Measurements from ENCODE around the gene PAK6. TPM values are rescaled to one million over a fixed set of nuclear protein-coding genes. Genes with fewer than 3 reads are reported as not detected.

Gene PAK6
- total and polyA plus RNA-seq, 4 experiments from 2014 or later = 0.53 to 1.7 (median 0.67) TPM; not detected in 1

- Mint-ChIP-seq H3K27me3 (peaks cover 0 to 3% of the 10 kb centered on the region in 2 donors), H3K36me3 (no peaks in the 10 kb centered on the region), H3K4me3 (peak overlapping the region in 6 of 8 donors; percentile 4 to 55 (median 34)), H3K27ac (peak overlapping the region in 5 of 7 donors; percentile 8 to 80 (median 66)), H3K9me3 (no peaks in the 10 kb centered on the region), H3K4me1 (peaks cover 16 to 28% (median 21%) of the 10 kb centered on the region in 4 donors)
- Histone ChIP-seq H3K9me3 (ENCODE audit: control insufficient read depth in 1 of 2, low read length in 2 of 2) (no peaks in the 10 kb centered on the region), H3K27ac (ENCODE audit: low read depth, low read length) (no peak overlapping the region), H3K27me3 (ENCODE audit: insufficient read depth, low read length) (no peaks in the 10 kb centered on the region), H3K4me1 (ENCODE audit: insufficient read depth, low read length) (peaks cover 24% of the 10 kb centered on the region), H3K36me3 (ENCODE audit: insufficient read depth, low read length) (no peaks in the 10 kb centered on the region), H3K4me3 (ENCODE audit: low read length in 2 of 2) (no peak overlapping the region)
- ChIA-PET CTCF (ENCODE audit: partially characterized antibody) (interaction anchor here (0.6 to 23.8 kb wide), 5 partner anchors 9 to 83 kb away, joined by 5 to 634 read pairs (median 94); partner anchors contain the start of genes ANKRD63, CCDC9B and INAFM2), POLR2A (ENCODE audit: partially characterized antibody) (interaction anchor here (0.6 to 1.9 kb wide), 3 partner anchors 8 to 42 kb away, joined by 3 to 9 read pairs (median 3); partner anchors contain the start of gene INAFM2)
- DNase-seq = peak; percentile 41 to 66 (median 45)
- intact Hi-C loops (cut with micrococcal nuclease) = no loop called here
Measured at GRCh38 chr15:40313531-40314398, 74.9 kb downstream of the PAK6 start.

GRCh38 chr15:40314723-40315276 is 75.9 kb downstream of the PAK6 start:
- no peak overlapping the region for H3K27ac ChIP-seq (ENCODE audit: low read depth, low read length)
- intact Hi-C loops (cut with micrococcal nuclease) = no loop called here
- no peak overlapping the region for H3K4me3 Mint-ChIP-seq
- CTCF ChIA-PET (ENCODE audit: partially characterized antibody) = interaction anchor here (0.9 to 23.8 kb wide), 6 partner anchors 8 to 86 kb away, joined by 3 to 634 read pairs (median 10); partner anchors contain the start of genes CCDC9B and INAFM2
- H3K27ac Mint-ChIP-seq = no peak overlapping the region
- H3K27me3 Mint-ChIP-seq = peaks cover 2 to 3% of the 10 kb centered on the region in 2 donors
- H3K4me3 ChIP-seq (ENCODE audit: low read length in 2 of 2) = no peak overlapping the region
- no peaks in the 10 kb centered on the region for H3K9me3 Mint-ChIP-seq
- H3K27me3 ChIP-seq (ENCODE audit: insufficient read depth, low read length) = no peaks in the 10 kb centered on the region
- no peaks in the 10 kb centered on the region for H3K36me3 ChIP-seq (ENCODE audit: insufficient read depth, low read length)
- no peaks in the 10 kb centered on the region for H3K36me3 Mint-ChIP-seq
- peaks cover 14% of the 10 kb centered on the region for H3K4me1 ChIP-seq (ENCODE audit: insufficient read depth, low read length)
- H3K4me1 Mint-ChIP-seq = peaks cover 7 to 18% (median 12%) of the 10 kb centered on the region in 4 donors
- POLR2A ChIA-PET (ENCODE audit: partially characterized antibody) = interaction anchor here (0.9 to 1.9 kb wide), 3 partner anchors 8 to 68 kb away, joined by 3 to 9 read pairs (median 3); partner anchors contain the start of genes INAFM2 and KNSTRN
- no peaks in the 10 kb centered on the region for H3K9me3 ChIP-seq (ENCODE audit: control insufficient read depth in 1 of 2, low read length in 2 of 2)
- no peak for DNase-seq

- peaks cover 3 to 7% of the 10 kb centered on the region in 2 donors for H3K27me3 Mint-ChIP-seq
- no peaks in the 10 kb centered on the region for H3K36me3 ChIP-seq (ENCODE audit: insufficient read depth, low read length)
- H3K9me3 ChIP-seq (ENCODE audit: control insufficient read depth in 1 of 2, low read length in 2 of 2) = no peaks in the 10 kb centered on the region
- H3K4me1 Mint-ChIP-seq = peaks cover 11 to 23% (median 16%) of the 10 kb centered on the region in 4 donors
- CTCF ChIA-PET (ENCODE audit: partially characterized antibody) = interaction anchor here (1.5 to 23.8 kb wide), 4 partner anchors 9 to 41 kb away, joined by 3 to 634 read pairs (median 222); partner anchors contain the start of genes CCDC9B and PLCB2
- H3K27ac ChIP-seq (ENCODE audit: low read depth, low read length) = no peak overlapping the region
- no peak overlapping the region for H3K4me3 Mint-ChIP-seq
- intact Hi-C loops (cut with micrococcal nuclease) = no loop called here
- no peak for DNase-seq
- H3K36me3 Mint-ChIP-seq = no peaks in the 10 kb centered on the region
- H3K4me3 ChIP-seq (ENCODE audit: low read length in 2 of 2) = no peak overlapping the region
- POLR2A ChIA-PET (ENCODE audit: partially characterized antibody) = interaction anchor here (0.6 to 8.8 kb wide), 2 partner anchors 9 to 1017 kb away, joined by 3 to 90 read pairs; partner anchors contain the start of gene PLCB2
- H3K27me3 ChIP-seq (ENCODE audit: insufficient read depth, low read length) = no peaks in the 10 kb centered on the region
- peaks cover 9% of the 10 kb centered on the region for H3K4me1 ChIP-seq (ENCODE audit: insufficient read depth, low read length)
- H3K27ac Mint-ChIP-seq = no peak overlapping the region
- no peaks in the 10 kb centered on the region for H3K9me3 Mint-ChIP-seq
Measured at GRCh38 chr15:40316931-40317330, 78.1 kb downstream of the PAK6 start.

- Mint-ChIP-seq H3K27me3 (peaks cover 3 to 7% of the 10 kb centered on the region in 2 donors), H3K4me3 (no peak overlapping the region), H3K27ac (no peak overlapping the region), H3K4me1 (peaks cover 12 to 29% (median 19%) of the 10 kb centered on the region in 4 donors), H3K9me3 (no peaks in the 10 kb centered on the region), H3K36me3 (no peaks in the 10 kb centered on the region)
- Histone ChIP-seq H3K4me1 (ENCODE audit: insufficient read depth, low read length) (peaks cover 12% of the 10 kb centered on the region), H3K9me3 (ENCODE audit: control insufficient read depth in 1 of 2, low read length in 2 of 2) (no peaks in the 10 kb centered on the region), H3K4me3 (ENCODE audit: low read length in 2 of 2) (no peak overlapping the region), H3K36me3 (ENCODE audit: insufficient read depth, low read length) (no peaks in the 10 kb centered on the region), H3K27me3 (ENCODE audit: insufficient read depth, low read length) (no peaks in the 10 kb centered on the region), H3K27ac (ENCODE audit: low read depth, low read length) (no peak overlapping the region)
- DNase-seq = no peak
- intact Hi-C loops (cut with micrococcal nuclease) = no loop called here
- ChIA-PET POLR2A (ENCODE audit: partially characterized antibody) (interaction anchor here (0.6 to 8.8 kb wide), 2 partner anchors 9 to 1016 kb away, joined by 3 to 90 read pairs; partner anchors contain the start of gene PLCB2), CTCF (ENCODE audit: partially characterized antibody) (interaction anchor here (1.5 to 23.8 kb wide), 4 partner anchors 10 to 41 kb away, joined by 3 to 634 read pairs (median 222); partner anchors contain the start of genes CCDC9B and PLCB2)
Measured at GRCh38 chr15:40317580-40317979, 78.7 kb downstream of the PAK6 start.

GRCh38 chr15:40320409-40320808 is 81.5 kb downstream of the PAK6 start:
- H3K9me3 Mint-ChIP-seq = no peaks in the 10 kb centered on the region
- H3K9me3 ChIP-seq (ENCODE audit: control insufficient read depth in 1 of 2, low read length in 2 of 2) = no peaks in the 10 kb centered on the region
- no peaks in the 10 kb centered on the region for H3K27me3 ChIP-seq (ENCODE audit: insufficient read depth, low read length)
- peaks cover 20% of the 10 kb centered on the region for H3K4me1 ChIP-seq (ENCODE audit: insufficient read depth, low read length)
- H3K27ac Mint-ChIP-seq = peak overlapping the region in 1 of 7 donors; percentile 34
- no peak overlapping the region for H3K27ac ChIP-seq (ENCODE audit: low read depth, low read length)
- intact Hi-C loops (cut with micrococcal nuclease) = loop anchor here (5.0 kb wide), 3 partner anchors 38 to 912 kb away; partner anchors contain the start of genes ANKRD63, CHP1, DNAJC17 and EXD1
- no peak for DNase-seq
- H3K4me3 ChIP-seq (ENCODE audit: low read length in 2 of 2) = no peak overlapping the region
- H3K4me3 Mint-ChIP-seq = no peak overlapping the region
- CTCF ChIA-PET (ENCODE audit: partially characterized antibody) = interaction anchor here (1.1 to 23.8 kb wide), 7 partner anchors 12 to 149 kb away, joined by 3 to 634 read pairs (median 20); partner anchors contain the start of genes CCDC9B and PLCB2
- H3K36me3 Mint-ChIP-seq = no peaks in the 10 kb centered on the region
- peaks cover 14 to 34% (median 19%) of the 10 kb centered on the region in 4 donors for H3K4me1 Mint-ChIP-seq
- H3K36me3 ChIP-seq (ENCODE audit: insufficient read depth, low read length) = no peaks in the 10 kb centered on the region
- POLR2A ChIA-PET (ENCODE audit: partially characterized antibody) = interaction anchor here (1.1 to 8.8 kb wide), 4 partner anchors 12 to 18 kb away, joined by 4 to 90 read pairs (median 6); partner anchors contain the start of gene PLCB2
- H3K27me3 Mint-ChIP-seq = peaks cover 3 to 7% of the 10 kb centered on the region in 2 donors

GRCh38 chr15:40320931-40321371 is 82.1 kb downstream of the PAK6 start:
- ChIA-PET POLR2A (ENCODE audit: partially characterized antibody) (interaction anchor here (1.1 to 8.8 kb wide), 3 partner anchors 13 to 19 kb away, joined by 4 to 90 read pairs (median 5); partner anchors contain the start of gene PLCB2), CTCF (ENCODE audit: partially characterized antibody) (interaction anchor here (0.7 to 23.8 kb wide), 12 partner anchors 12 to 312 kb away, joined by 3 to 634 read pairs (median 4); partner anchors contain the start of genes CCDC9B and PLCB2)
- peak; percentile 64 to 72 (median 70) for DNase-seq
- Histone ChIP-seq H3K27me3 (ENCODE audit: insufficient read depth, low read length) (no peaks in the 10 kb centered on the region), H3K9me3 (ENCODE audit: control insufficient read depth in 1 of 2, low read length in 2 of 2) (no peaks in the 10 kb centered on the region), H3K4me3 (ENCODE audit: low read length in 2 of 2) (no peak overlapping the region), H3K36me3 (ENCODE audit: insufficient read depth, low read length) (no peaks in the 10 kb centered on the region), H3K27ac (ENCODE audit: low read depth, low read length) (no peak overlapping the region), H3K4me1 (ENCODE audit: insufficient read depth, low read length) (peaks cover 22% of the 10 kb centered on the region)
- Mint-ChIP-seq H3K27ac (peak overlapping the region in 5 of 7 donors; percentile 20 to 79 (median 54)), H3K27me3 (peaks cover 3 to 7% of the 10 kb centered on the region in 2 donors), H3K4me1 (peaks cover 14 to 35% (median 22%) of the 10 kb centered on the region in 4 donors), H3K9me3 (no peaks in the 10 kb centered on the region), H3K4me3 (peak overlapping the region in 2 of 8 donors; percentile 18 to 60), H3K36me3 (no peaks in the 10 kb centered on the region)
- intact Hi-C loops (cut with micrococcal nuclease) = loop anchor here (1.0 to 5.0 kb wide), 5 partner anchors 17 to 911 kb away; partner anchors contain the start of genes ANKRD63, CHP1, DNAJC17 and EXD1

Data from CD4-positive, alpha-beta memory T cell (primary cell).